Lower leg skin (tissue), 3 donors: ENCODE measurements around the gene TAS2R43.
"Not testable (repeated sequence)": the region's sequence is repeated elsewhere in the genome, so short reads cannot be mapped to it uniquely, and the experiment has no call there.

Source experiments
- POLR2A ChIP-seq, 2 donors: fragments of 450-650 bp; IDR thresholded peaks; one replicate each; pipeline ENCODE4 v1.6.1; 2016 to 2017; ENCODE audit warnings: antibody characterized with exemption in 2 of 2, mild to moderate bottlenecking in 1 of 2, moderate library complexity in 1 of 2
- TF ChIP-seq, protein P1 (sequence below), 3 donors: fragments of 450-650 bp; IDR thresholded peaks; one replicate each; pipeline ENCODE4 v1.5.1; 2016; ENCODE audit warnings: antibody characterized with exemption in 3 of 3, mild to moderate bottlenecking in 3 of 3, moderate library complexity in 2 of 3

DNA sequence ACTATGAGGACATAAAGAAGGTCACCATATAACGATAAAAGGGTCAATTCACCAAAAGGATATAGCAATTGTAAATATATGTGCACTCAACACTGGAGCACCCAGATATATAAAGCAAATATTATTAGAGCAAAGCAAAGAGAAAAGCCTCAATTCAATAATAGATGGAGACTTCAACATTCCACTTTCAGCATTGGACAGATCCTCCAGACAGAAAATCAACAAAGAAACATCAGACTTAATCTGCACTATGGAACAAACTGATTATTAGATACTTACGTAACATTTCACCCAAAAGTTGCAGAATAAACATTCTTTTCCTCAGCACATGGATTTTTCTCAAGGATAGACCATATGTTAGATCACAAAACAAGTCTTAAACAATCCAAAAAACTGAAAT lies 50.7 kb downstream of the TAS2R43 start:
- TF ChIP-seq, protein P1, sequence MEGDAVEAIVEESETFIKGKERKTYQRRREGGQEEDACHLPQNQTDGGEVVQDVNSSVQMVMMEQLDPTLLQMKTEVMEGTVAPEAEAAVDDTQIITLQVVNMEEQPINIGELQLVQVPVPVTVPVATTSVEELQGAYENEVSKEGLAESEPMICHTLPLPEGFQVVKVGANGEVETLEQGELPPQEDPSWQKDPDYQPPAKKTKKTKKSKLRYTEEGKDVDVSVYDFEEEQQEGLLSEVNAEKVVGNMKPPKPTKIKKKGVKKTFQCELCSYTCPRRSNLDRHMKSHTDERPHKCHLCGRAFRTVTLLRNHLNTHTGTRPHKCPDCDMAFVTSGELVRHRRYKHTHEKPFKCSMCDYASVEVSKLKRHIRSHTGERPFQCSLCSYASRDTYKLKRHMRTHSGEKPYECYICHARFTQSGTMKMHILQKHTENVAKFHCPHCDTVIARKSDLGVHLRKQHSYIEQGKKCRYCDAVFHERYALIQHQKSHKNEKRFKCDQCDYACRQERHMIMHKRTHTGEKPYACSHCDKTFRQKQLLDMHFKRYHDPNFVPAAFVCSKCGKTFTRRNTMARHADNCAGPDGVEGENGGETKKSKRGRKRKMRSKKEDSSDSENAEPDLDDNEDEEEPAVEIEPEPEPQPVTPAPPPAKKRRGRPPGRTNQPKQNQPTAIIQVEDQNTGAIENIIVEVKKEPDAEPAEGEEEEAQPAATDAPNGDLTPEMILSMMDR (IDR thresholded peaks at IDR 0.05): not testable (repeated sequence)
- TF ChIP-seq POLR2A (IDR thresholded peaks at IDR 0.05): not testable (repeated sequence)
